Right kidney (tissue), 9 donors: Measurements from ENCODE around the gene EXOC1.
A peak's percentile ranks its signal among the peaks of the same experiment; 100 is the strongest.
"Not testable (repeated sequence)": the region's sequence is repeated elsewhere in the genome, so short reads cannot be mapped to it uniquely, and the experiment has no call there.

ENCODE experiments used
- DNase-seq: peaks from one replicate; pipeline ENCODE4 v3.0.0-alpha.2; 2016
- long read RNA-seq, 8 donors: transcript quantifications; one replicate each; lab custom pipeline, GENCODE V29; 2026

EXOC1 gene, protein sequence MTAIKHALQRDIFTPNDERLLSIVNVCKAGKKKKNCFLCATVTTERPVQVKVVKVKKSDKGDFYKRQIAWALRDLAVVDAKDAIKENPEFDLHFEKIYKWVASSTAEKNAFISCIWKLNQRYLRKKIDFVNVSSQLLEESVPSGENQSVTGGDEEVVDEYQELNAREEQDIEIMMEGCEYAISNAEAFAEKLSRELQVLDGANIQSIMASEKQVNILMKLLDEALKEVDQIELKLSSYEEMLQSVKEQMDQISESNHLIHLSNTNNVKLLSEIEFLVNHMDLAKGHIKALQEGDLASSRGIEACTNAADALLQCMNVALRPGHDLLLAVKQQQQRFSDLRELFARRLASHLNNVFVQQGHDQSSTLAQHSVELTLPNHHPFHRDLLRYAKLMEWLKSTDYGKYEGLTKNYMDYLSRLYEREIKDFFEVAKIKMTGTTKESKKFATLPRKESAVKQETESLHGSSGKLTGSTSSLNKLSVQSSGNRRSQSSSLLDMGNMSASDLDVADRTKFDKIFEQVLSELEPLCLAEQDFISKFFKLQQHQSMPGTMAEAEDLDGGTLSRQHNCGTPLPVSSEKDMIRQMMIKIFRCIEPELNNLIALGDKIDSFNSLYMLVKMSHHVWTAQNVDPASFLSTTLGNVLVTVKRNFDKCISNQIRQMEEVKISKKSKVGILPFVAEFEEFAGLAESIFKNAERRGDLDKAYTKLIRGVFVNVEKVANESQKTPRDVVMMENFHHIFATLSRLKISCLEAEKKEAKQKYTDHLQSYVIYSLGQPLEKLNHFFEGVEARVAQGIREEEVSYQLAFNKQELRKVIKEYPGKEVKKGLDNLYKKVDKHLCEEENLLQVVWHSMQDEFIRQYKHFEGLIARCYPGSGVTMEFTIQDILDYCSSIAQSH
- long read RNA-seq, donor 1, partial matches to known transcripts, result 5 of 18 reads
- long read RNA-seq, donor 1, other reads (novel, unspliced or antisense), result 5 of 18 reads
- long read RNA-seq, donor 2, partial matches to known transcripts, result 0 of 5 reads
- long read RNA-seq, donor 2, other reads (novel, unspliced or antisense), result 0 of 5 reads
- long read RNA-seq, donor 3, result 0 reads
- long read RNA-seq, donor 4, partial matches to known transcripts, result 0 of 7 reads
- long read RNA-seq, donor 4, other reads (novel, unspliced or antisense), result 0 of 7 reads
- long read RNA-seq, donor 5, partial matches to known transcripts, result 0 of 3 reads
- long read RNA-seq, donor 5, other reads (novel, unspliced or antisense), result 0 of 3 reads
- long read RNA-seq, donor 6, partial matches to known transcripts, result 0 of 4 reads
- long read RNA-seq, donor 6, other reads (novel, unspliced or antisense), result 0 of 4 reads
- long read RNA-seq, donor 7, transcript EXOC1-203 (19 exons, 3,551 nt), result major isoform, 5 of 25 reads
- long read RNA-seq, donor 7, partial matches to known transcripts, result 15 of 25 reads
- long read RNA-seq, donor 7, other reads (novel, unspliced or antisense), result 0 of 25 reads
- long read RNA-seq, donor 8, partial matches to known transcripts, result 0 of 4 reads
- long read RNA-seq, donor 8, other reads (novel, unspliced or antisense), result 0 of 4 reads

DNA sequence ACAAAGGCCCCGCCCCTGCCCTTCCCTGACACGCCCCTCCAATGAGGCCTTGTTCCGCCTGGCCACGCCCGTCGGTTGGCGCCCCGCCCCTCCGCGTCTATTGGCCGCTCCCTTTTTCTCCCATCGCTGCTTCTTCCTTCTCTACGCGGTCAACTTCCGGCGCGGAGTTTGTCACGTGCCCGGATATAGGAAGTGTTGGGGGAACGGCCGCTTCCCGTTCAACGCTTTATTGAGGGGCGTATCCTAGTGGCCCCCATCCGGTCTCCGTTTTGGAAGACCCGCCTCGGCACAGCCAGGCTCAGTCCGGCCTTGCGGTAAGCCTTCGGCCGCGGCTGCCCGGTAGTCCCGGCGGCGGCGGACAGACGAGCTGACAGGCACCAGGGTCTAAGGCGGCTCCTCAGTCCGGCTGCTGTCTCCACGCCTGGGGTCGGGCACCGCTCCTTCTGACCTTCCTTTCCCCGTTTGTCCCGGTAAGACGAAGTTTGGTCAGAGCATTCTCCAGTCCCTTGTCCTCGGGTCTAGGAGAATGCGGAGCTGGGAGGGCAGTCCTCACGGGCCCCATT, at the start of gene EXOC1:
TSS of gene EXOC1 (plus strand) at position 165 of the 563 bp plus-strand sequence. CDS start 4,676 bp downstream, outside the sequence.
- DNase-seq, result peak; percentile 85

DNA sequence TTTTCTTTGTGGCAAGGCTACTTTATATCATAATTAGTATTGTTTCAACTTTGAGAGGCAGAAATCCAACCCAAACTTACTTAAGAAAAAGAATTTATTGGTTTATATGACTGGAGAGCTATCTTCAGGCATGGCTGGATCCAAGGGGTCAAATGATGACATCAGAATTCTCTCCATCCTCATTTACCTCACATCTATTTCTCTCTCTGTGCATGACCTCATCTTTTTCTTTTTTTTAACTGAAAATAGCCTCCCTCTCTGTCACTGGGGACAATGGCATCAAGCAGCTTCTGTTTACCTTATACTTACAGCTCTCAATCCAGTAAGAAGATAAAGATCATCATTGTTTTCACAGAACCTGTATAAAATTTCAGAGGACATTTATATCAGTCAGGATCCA, 45.9 kb upstream of the EXOC1 start:
- no peak for DNase-seq

DNA sequence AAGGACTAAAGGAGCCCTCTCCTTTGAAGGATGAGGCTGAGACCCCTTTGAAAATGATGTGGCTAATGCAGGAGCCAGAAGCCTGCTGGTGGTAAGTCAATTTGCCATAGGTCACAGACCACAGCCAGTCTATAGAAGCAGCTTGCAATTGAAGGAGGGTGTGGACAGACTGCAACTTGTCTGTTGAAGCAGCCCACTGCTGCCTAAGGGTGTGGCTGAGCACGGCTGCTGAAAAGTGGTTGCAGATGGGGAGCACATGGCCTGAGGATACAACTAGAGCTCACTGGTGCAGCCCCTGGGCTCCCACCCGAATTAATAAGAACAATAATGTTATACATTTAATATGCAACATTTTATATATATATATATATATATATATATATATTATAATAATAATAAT, 45.3 kb upstream of the EXOC1 start:
- no peak for DNase-seq

DNA sequence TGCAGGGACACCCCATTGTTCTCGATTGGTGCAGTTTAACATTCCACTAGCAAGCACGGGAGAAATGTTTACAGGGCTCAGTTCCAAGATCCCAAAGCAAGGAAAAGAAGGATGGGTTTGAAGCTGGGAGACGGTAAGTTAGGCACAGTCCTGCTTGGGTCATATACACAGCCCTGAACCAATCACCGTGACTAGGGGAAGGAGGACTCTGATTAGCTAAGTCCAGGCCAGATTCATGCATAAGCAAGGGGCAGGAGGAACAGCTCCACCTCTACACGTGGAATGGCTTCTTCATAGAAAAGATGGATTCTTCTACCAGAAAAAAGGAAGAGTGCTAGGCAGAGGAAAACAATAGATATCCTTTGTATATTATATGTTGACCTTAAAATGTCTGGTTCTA, 44.8 kb upstream of the EXOC1 start:
- DNase-seq, result no peak

DNA sequence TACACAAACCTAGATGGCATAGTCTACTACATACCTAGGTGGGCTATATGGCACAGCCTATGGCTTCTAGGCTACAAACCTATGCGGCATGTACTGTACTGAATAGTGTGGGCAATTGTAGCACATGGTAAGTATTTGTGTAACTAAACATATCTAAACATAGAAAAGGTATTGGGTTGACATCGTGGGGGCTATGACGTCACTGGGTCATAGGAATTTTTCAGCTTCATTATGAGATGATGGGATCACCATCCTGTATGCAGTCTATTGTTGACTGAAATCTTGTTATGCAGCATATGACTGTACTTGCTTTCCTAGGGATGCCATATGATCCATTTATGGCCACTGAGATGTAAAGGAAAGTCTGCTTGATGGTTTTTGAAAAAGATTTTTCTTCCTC, 35.8 kb upstream of the EXOC1 start:
- no peak for DNase-seq

DNA sequence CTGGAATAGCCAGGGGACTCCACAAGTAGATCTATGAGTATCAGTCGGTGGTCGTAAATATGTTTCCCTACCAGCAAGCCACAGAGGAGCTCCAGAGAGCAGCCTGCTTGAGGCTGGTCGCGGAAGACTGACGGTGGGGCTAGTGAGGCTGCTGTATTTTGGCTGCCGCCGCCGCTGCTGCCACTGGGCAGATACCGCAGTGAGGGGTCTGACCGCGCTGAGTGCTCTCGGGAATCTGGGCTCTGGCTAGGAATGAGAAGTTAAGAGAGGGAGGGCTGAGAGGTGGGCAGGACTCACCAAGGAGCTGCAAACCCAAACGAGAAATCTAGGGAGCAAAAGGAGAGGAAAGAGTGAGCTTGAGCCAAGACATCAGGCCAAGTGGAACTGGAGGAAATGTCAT, 33.8 kb upstream of the EXOC1 start, which contains the start of gene EXOC1L:
TSS of gene EXOC1L (plus strand) at position 157 of the 400 bp plus-strand sequence. CDS start at position 394, 237 bp downstream.
- DNase-seq, result peak; percentile 28

DNA sequence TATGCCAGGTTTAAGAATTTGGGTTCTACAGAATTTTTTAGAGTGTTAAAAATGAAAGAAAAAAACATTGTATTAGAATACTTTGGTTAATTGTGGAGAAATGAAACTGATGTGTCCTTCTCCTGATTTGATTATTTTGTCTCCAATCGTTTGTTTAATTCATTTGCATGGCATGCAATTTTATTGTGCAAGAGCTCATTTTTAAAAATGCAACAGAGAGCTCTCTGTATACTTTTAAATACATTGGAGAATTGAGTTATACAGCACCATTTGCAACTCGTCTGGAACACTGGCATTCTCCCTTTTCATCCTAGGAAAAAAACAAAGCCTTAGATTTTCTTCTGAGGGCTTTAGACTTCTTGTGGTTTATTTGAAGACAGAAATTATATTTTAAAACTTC, 33.2 kb upstream of the EXOC1 start:
- no peak for DNase-seq

DNA sequence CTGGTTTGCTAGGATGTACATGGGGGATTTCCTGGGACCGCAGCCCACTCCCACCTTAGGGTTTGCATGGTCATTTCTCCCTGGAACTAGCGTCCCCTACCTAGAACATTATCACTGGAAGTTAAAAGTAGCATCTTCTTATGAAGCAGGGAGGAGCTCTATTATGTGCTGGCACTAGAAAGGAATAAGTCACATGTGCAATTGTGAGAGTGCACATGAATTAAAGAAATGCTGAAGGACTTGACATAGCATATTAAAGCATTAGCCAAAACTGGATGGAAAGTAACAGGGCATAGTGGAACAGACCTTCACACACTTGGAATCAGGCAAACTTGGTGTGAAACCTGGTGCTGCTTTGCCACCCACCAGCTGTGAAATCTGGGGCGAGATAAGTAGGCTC, 31.1 kb upstream of the EXOC1 start:
- DNase-seq, result no peak

DNA sequence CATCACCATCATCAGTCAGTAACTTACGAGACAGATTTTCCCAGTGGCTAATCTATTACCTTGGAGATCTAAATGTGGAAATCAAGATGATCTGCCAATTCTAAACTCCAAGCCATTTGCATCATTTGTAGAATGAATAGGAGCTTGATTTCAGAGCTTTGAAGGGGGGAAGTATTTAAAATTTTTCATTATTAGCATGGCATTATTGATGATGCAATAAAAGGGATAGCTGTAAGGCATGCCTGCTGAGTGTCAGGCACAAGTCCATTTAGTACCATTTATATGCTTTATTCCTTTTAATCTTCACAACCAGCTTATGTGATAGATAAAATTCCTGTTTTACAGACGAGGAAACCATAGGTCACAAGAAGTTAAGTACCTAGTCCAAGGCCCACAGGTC, 28.6 kb upstream of the EXOC1 start:
- no peak for DNase-seq

DNA sequence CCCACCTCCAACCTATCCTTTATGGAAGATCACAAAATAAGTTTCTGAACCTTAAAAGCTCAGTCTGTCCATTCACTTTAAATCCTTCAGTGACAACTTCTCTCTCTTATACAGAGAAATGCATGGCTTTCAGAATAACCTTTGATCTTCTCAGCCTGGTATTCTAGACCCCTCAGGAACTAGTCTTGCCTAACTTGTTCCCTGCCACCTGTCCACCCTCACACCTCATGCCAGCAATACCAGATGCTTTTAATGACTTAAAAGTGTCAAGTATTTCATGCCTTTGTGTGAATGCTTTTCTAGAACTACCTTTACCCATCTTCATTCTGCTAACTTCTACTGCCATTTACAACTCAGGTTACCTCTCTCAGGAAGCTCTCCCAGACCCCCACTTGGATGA, 26.5 kb upstream of the EXOC1 start:
- DNase-seq, result no peak

DNA sequence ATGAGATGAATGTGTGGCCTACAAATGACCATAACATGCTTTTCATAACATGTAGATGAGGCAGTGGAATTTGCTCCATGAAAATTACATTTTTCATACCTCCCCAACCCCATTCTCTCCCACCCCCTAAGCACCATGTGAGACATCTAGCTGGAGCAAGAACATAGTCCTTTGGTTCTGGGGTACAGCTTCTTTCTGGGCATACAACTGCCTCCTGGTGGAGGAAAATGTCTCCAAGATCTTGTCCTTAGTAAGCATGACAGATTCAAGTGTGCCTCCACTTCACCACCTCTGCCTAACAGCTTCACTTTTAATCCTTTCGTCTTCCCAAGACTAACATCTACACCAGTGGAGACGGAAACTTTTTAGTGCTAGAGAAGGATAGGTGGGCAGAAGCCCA, 25.9 kb upstream of the EXOC1 start:
- no peak for DNase-seq

DNA sequence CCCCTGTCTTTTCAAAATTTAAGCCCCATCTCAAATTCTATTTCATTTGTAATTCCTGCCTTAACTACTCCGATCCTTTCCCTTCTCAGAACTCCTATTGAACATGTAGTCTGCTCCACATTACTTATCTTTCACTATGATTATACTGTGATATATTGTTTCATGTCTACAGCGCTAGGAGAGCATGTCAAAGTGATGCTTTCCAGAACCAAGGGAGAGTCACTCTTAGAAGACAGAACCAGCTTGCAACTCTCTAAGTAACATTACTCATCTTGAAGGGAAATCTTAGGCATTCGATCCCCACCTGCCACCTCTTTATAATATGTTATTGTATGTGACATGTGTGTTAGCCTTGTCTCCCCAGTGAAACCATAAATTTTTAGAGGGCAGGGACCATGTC, 23.4 kb upstream of the EXOC1 start:
- DNase-seq, result no peak

DNA sequence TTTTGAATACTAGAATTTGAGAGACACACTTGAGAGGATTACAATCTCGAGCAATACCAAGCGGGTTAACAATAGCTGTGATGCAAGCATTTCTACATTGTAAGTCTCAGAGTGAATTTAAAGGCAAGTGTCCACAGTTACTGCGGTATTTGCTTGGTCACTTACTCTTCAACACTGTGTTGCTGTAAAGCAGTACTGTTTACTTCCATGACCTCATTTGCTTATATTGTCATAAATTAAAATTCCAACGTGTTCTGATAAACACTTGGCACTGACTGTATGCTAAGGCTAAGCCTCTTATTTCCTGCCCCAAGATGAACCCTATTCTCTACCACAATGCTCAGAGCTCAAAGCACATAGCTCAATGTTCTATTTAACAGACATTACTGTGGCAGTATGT, 22.7 kb upstream of the EXOC1 start:
- no peak for DNase-seq

DNA sequence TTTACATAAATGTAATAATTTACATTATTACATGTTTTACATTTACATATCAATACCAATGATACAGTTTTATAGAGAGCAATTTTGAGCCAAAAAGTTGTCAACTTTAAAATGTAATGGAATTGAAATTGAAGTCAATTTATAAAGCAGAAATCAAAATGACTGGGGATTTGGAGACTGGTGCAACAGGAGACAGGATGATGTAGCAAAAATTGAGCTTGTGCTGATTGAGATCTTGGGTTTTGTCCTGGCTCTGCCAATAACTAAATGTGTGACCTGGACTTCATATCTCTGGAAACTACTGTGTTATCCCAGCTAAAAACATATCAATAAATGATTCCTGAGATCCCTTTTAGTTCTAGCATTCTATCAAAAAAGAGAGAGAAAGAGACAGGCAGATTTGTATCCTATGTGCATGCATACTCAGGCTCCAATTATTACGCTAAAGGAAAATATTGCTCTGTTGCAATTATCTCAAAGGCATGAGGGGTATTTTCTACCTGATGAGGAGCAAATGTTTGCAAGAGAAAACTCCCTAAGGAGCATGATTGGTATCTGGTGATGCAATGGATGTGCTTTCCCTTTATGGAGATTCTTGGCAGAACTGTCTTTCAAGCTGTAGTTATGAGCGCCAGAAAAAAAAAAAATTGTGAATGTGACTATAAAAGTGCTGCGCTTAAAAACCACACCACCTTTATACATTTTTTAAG, 19.2 kb upstream of the EXOC1 start:
- no peak for DNase-seq

DNA sequence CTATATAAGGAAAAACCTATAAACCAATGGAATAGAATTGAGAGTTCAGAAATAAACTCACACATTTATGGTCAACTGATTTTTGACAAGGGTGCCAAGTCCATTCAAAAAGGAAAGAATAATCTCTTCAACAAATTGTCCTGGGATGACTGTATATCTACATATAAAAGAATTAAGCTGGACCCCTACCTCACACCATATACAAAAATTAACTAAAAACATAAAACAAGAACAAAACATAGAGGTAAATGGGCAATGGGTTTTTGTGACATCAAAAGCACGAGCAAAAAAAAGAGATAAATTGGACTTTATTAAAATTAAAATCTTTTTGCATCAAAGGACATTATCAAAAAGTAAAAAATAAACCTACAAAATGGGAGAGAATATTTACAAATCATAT, 15.5 kb upstream of the EXOC1 start:
- no peak for DNase-seq

DNA sequence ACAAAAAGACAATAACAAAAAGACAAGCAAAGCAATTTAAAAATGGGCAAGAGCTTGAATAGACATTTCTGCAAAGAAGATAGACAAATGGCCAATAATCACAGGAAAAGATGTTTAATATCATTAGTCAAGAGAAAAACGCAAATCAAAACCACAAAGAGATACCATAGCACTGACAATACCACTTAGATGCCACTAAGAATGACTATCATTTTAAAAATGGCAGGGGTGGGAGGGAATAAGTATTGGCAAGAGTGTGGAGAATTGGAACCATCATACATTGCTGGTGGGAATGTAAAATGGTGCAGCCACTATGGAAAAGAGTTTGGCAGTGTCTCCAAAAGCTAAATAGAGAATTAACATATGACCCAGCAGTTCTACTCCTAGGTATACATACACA, 15.1 kb upstream of the EXOC1 start:
- DNase-seq, result no peak

DNA sequence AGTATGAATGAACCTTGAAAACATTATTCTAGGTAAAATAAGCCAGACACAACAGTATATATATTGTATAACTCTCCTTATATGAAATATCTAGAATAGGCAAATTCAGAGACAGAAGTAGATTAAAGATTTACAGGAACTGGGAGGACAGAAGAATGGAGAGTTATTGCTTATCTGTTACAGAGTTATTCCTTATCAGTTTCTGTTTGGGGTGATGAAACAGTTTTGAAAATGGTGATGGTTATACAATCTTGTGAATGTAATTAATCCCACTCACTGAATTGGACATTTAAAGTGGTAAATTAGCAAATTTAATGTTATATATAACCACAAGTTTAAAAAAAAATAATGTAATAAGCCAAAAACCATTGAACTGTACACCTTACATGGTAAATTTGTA, 14.5 kb upstream of the EXOC1 start:
- DNase-seq, result no peak

DNA sequence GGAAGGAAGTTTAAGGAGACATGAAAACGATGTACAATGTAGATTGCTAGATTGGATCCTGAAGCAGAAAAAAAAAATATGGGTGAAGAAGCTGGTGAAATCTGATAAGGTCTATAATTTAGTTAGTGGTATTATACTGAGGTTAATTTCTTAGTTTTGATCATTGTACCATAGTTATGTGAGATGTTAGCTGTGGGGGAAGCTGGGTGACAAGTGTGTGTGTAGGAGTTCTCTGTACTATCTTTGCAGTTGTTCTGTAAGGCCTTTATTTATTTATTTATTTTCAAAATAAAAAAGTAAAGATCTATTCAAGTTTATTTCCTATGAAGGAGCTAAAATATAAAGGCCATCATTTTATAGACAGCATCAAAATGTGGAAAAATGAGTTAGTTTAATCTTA, 12.5 kb upstream of the EXOC1 start:
- no peak for DNase-seq

DNA sequence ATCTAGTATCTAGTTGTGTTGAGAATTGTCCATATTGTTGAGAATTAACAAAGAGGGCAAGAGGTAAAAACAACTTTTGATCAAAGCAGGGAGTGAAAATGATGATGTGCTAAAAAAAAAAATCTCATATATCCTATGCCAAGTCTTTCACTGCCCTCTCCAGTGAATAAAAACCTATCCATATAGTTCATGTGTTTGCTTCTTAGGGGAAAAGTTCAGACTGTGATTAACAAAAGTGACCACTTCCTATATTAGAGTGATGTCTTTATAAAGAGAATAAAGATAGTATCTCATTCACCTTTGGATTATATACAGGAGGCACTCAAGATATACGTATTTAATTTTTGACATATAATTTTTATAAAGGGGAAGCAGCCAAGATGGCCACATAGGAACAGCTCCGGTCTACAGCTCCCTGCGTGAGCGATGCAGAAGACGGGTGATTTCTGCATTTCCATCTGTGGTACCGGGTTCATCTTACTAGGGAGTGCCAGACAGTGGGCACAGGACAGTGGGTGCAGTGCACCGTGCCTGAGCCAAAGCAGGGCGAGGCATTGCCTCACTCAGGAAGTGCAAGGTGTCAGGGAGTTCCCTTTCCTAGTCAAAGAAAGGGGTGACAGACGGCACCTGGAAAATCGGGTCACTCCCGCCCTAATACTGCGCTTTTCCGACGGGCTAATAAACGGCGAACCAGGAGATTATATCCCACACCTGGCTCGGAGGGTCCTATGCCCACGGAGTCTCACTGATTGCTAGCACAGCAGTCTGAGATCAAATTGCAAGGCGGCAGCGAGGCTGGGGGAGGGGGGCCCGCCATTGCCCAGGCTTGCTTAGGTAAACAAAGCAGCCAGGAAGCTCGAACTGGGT, 11.8 kb upstream of the EXOC1 start:
- not testable (repeated sequence) for DNase-seq

DNA sequence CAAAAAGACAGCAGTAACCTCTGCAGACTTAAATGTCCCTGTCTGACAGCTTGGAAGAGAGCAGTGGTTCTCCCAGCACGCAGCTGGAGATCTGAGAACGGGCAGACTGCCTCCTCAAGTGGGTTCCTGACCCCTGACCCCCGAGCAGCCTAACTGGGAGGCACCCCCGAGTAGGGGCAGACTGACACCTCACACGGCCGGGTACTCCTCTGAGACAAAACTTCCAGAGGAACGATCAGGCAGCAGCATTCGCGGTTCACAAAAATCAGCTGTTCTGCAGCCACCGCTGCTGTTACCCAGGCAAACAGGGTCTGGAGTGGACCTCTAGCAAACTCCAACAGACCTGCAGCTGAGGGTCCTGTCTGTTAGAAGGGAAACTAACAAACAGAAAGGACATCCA, 11.1 kb upstream of the EXOC1 start:
- not testable (repeated sequence) for DNase-seq
